Heart left ventricle (tissue), 16 donors: Measurements from ENCODE around the gene PSAPL1. TPM values are rescaled to one million over a fixed set of nuclear protein-coding genes. Genes with fewer than 3 reads are reported as not detected.

Experiments
- ATAC-seq, 4 donors: fragments of 200-7000 bp; cut with Tn5 transposase; one replicate each; pipeline ENCODE4 v1.9.1; 2020 to 2022; ENCODE audit warnings: moderate library complexity in 4 of 4, mild to moderate bottlenecking in 3 of 4, moderate number of reproducible peaks in 1 of 4
- DNase-seq, 5 donors: peaks; one replicate each; pipeline ENCODE4 v3.0.0-alpha.2; 2020
- H3K27ac ChIP-seq, 12 donors: fragments of 200-600 bp; sonication (generic) in 4 of 12; one replicate each; pipeline versions ENCODE4 v1.5.0 to v1.8.0; 2016 to 2022; ENCODE audit warnings: mild to moderate bottlenecking in 2 of 12
- H3K27me3 ChIP-seq, 9 donors: fragments of 200-600 bp; sonication (generic) in 2 of 9; one replicate each; pipeline versions ENCODE4 v1.5.1 to v1.8.0; 2016 to 2022; ENCODE audit warnings: mild to moderate bottlenecking in 3 of 9
- H3K36me3 ChIP-seq, 9 donors: fragments of 200-600 bp; sonication (generic) in 2 of 9; one replicate each; pipeline versions ENCODE4 v1.5.0 to v1.8.0; 2018 to 2022; ENCODE audit warnings: mild to moderate bottlenecking in 2 of 9
- H3K4me1 ChIP-seq, 12 donors: fragments of 200-600 bp; sonication (generic) in 4 of 12; one replicate each; pipeline versions ENCODE4 v1.5.0 to v1.8.0; 2016 to 2022; ENCODE audit warnings: mild to moderate bottlenecking in 3 of 12
- H3K4me3 ChIP-seq, 12 donors: fragments of 200-600 bp; sonication (generic) in 4 of 12; one replicate each; pipeline versions ENCODE4 v1.5.0 to v1.8.0; 2017 to 2022; ENCODE audit warnings: mild to moderate bottlenecking in 9 of 12, moderate library complexity in 4 of 12
- H3K9me3 ChIP-seq, 12 donors: fragments of 200-600 bp; sonication (generic) in 4 of 12; one replicate each; pipeline versions ENCODE4 v1.5.0 to v1.8.0; 2016 to 2022; ENCODE audit warnings: mild to moderate bottlenecking in 1 of 12
- POLR2A ChIP-seq, 2 donors: fragments of 450-650 bp; IDR thresholded peaks; one replicate each; pipeline ENCODE4 v1.6.1; 2017; ENCODE audit warnings: antibody characterized with exemption in 2 of 2, mild to moderate bottlenecking in 2 of 2, moderate library complexity in 2 of 2
- WGBS, 4 donors: extraction: QIAGEN DNeasy Blood & Tissue Kit in 2 of 4; methylation state at CpG; one replicate each; pipeline versions ENCODE4 v1.1.5 to v1.1.7; 2013 to 2018; 5-methylcytosine and 5-hydroxymethylcytosine counted together
- intact Hi-C, 10 donors: fragments of 100-400 bp; cut with DNase I; formaldehyde crosslinking; loops; one replicate each; pipeline versions ENCODE4 v1.11.1 to v1.14.2; 2022
- polyA plus RNA-seq, 2 donors: library from polyadenylated mRNA; stranded (reverse); fragments of 200-250 nt; gene quantifications; one replicate each; pipeline ENCODE4 v1.2.3, GENCODE V29; 2013
- total RNA-seq, 9 donors: library from RNA; depleted of rRNA in 2 of 9; stranded (reverse); fragments of >200 nt in 2 of 9; fragmentation: NEBNext Ultra II Directional in 3 of 9; extraction: Animal tissue kit (Norgen Biotek cat#: 25700) in 3 of 9; gene quantifications; one replicate each; pipeline versions ENCODE4 v1.1.0 to v1.2.4, GENCODE V29; 2016 to 2023
- TF ChIP-seq, protein P1 (sequence below), 12 donors: fragments of 200-600 bp; sonication (generic) in 4 of 12; IDR thresholded peaks; one replicate each; pipeline versions ENCODE4 v1.5.0 to v1.8.0; 2018 to 2022; ENCODE audit warnings: antibody characterized with exemption in 12 of 12, mild to moderate bottlenecking in 5 of 12
- donor health status: ischemic (EF 13 %, LVEDD 7.1; RV severe dilation, severe dysfunction).
- donor health status: healthy with polysubstance abuse.
- donor health status: DM: no; HTN: yes; CAD: no.
- donor health status: DM: no; HTN: no; CAD: no.
- donor health status: ischemic (EF 25% LVEDD 6.9; RV normal size, moderate dysfunction).
- donor health status: ischemic (EF 25% LVEDD 5.7; RV mildly dilated, moderate dysfunction).
- donor health status: healthy.
- donor health status: DM: yes; HTN: yes; CAD: no.
- donor health status: ischemic (EF 35%, LVEDD 5.7; RV mildly dilated, moderate dysfunction).
- donor health status: nonischemic (EF 11% LVEDD 7.7; RV severe dilation, severe dysfunction).
- donor health status: DM: yes; HTN: yes; CAD: no.
- donor health status: PGD.
- donor health status: ischemic (EF 29% LVEDD 5.4; RV normal size, mild dysfunction).
- donor health status: nonischemic (EF 23%, LVEDD 6.1; RV moderate dilation, normal function).

The PSAPL1 gene
- total and polyA plus RNA-seq, 11 donors = 0.11 TPM; not detected in 10

DNA sequence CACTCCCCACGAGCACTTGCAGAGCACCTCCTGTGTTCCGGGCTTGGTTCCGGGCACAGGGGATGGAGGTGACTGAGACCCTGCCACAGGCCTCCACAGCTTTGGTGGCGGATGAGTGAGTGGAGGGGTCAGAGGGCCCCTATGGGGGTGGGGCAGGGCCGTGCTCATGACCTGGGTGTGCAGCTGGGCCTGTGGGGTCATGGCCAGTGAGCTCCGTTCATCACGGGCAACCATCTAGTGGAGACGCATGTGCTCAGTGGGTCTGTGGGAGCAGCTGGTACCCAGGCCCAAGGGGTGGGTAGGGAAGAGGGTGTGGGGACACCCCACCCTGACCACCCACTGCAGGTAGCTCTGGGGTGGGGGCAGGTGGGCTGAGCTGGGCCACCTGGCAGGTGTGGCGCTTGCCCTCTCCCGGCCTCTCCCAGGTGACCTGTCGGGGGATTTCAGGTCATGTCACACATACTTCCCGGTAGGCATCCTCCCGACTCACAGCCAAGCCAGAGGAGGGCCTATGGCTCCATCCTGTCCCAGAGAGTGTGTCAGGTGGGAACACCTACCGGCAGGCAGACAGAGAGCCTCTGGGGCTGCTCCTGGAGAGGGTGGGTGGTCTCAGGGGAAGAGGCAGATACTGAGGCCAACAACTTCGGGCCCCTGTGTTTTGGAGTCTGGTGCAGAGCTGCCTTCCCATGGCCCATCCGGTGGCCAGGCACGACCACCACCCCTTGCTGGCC, 3.6 kb downstream of the PSAPL1 start:
- Histone ChIP-seq H3K9me3 (no peaks in the 10 kb centered on the region), H3K36me3 (no peaks in the 10 kb centered on the region), H3K27me3 (no peaks in the 10 kb centered on the region), H3K4me3 (no peak overlapping the region), H3K4me1 (peaks cover 0 to 13% (median 0%) of the 10 kb centered on the region in 12 donors), H3K27ac (no peak overlapping the region)
- WGBS, 4 donors = 80 to 93% (median 83%) methylated on average over 7 to 17 of the region's 17 CpGs
- peak in 2 of 5 donors; percentile 19 to 27 for DNase-seq
- intact Hi-C loops = no loop called here
- no peak for ATAC-seq
- TF ChIP-seq, protein P1, sequence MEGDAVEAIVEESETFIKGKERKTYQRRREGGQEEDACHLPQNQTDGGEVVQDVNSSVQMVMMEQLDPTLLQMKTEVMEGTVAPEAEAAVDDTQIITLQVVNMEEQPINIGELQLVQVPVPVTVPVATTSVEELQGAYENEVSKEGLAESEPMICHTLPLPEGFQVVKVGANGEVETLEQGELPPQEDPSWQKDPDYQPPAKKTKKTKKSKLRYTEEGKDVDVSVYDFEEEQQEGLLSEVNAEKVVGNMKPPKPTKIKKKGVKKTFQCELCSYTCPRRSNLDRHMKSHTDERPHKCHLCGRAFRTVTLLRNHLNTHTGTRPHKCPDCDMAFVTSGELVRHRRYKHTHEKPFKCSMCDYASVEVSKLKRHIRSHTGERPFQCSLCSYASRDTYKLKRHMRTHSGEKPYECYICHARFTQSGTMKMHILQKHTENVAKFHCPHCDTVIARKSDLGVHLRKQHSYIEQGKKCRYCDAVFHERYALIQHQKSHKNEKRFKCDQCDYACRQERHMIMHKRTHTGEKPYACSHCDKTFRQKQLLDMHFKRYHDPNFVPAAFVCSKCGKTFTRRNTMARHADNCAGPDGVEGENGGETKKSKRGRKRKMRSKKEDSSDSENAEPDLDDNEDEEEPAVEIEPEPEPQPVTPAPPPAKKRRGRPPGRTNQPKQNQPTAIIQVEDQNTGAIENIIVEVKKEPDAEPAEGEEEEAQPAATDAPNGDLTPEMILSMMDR (IDR thresholded peaks at IDR 0.05) = no peak
- TF ChIP-seq POLR2A (IDR thresholded peaks at IDR 0.05) = no peak

DNA sequence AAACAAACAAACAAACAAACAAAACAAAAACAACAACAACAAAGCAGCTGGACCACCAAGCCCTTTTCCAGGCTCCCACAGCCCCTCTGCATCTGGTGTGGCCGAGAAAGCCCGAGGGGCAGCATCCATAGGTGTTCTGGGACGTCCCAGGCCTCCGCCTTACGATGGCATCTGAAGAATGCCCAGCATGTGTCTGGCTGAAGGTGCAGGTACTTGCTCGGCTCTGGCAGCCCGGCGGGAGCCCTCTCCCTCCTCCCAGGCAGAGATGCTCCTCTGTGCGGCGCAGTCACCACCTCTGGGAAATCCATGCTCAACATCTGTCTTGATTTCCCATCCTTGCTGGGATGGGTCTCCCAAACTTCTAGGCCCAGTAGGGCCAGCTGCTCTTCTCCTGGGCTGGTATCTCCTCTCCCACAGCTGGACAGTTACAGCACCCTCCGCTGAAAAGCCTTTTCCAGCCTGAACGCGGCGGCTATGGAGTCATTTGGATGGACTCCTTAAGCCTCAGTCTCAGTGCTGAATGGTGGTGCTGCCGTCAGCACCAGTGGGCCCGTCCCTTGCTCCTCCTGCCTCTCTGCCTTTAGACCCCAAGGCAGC, 4.3 kb downstream of the PSAPL1 start:
- no peak for ATAC-seq
- TF ChIP-seq, protein P1 (IDR thresholded peaks at IDR 0.05) = no peak
- TF ChIP-seq POLR2A (IDR thresholded peaks at IDR 0.05) = no peak
- H3K27ac ChIP-seq = no peak overlapping the region
- no peaks in the 10 kb centered on the region for H3K36me3 ChIP-seq
- intact Hi-C loops = no loop called here
- no peaks in the 10 kb centered on the region for H3K27me3 ChIP-seq
- H3K9me3 ChIP-seq = no peaks in the 10 kb centered on the region
- peaks cover 0 to 13% (median 0%) of the 10 kb centered on the region in 12 donors for H3K4me1 ChIP-seq
- DNase-seq = peak in 2 of 5 donors; percentile 19 to 46
- H3K4me3 ChIP-seq = no peak overlapping the region
- WGBS, 4 donors = 65 to 75% (median 68%) methylated on average over 14 to 16 of the region's 16 CpGs

DNA sequence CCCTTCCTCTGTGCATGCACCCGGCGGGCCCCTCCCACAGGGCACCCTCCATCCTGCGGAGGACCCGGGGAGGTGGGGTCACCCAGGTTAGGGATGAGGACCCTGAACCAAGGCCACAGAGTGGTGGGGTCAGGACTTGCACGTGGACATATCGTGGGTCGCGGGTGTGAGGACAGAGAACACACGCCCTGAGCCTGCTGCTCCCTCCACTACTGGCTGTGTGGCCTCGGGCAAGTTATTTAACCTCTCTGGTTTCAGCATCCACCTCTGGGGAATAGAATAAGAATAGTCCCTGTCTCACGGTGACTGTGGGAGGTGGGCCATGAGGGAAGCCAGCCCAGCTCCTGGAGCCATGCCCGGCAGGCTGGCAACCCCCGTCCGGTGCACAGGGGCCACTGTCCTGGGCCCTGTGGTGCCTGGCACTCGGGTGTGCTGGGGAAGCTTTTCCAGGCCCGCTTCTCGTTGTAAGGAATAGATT, 5.1 kb downstream of the PSAPL1 start:
- H3K27me3 ChIP-seq = no peaks in the 10 kb centered on the region
- DNase-seq = peak in 2 of 5 donors; percentile 23 to 49
- peaks cover 0 to 7% (median 0%) of the 10 kb centered on the region in 12 donors for H3K4me1 ChIP-seq
- 57 to 73% (median 62%) methylated on average over 15 to 17 of the region's 17 CpGs for WGBS, 4 donors
- no peaks in the 10 kb centered on the region for H3K9me3 ChIP-seq
- no peak for ATAC-seq
- no peak for TF ChIP-seq POLR2A (IDR thresholded peaks at IDR 0.05)
- TF ChIP-seq, protein P1 (IDR thresholded peaks at IDR 0.05) = no peak
- H3K27ac ChIP-seq = no peak overlapping the region
- intact Hi-C loops = no loop called here
- H3K36me3 ChIP-seq = no peaks in the 10 kb centered on the region
- no peak overlapping the region for H3K4me3 ChIP-seq

DNA sequence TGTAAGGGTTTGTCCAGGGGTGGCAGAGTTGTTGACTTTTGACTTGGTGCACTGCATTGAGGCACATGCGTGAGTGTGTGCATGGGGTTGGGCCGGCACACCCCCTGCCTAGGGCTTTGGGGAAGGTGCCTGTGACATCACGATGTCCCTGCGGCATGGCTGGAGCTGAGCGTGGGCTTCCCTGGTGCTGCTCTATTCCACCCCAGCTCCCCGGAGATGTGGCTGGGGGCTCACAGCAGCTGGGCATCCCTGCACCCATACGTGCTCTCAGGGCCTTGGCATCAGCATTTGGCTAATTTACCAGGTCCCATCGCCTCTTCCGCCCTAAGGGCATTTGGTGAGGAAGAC, 5.7 kb downstream of the PSAPL1 start:
- no peaks in the 10 kb centered on the region for H3K9me3 ChIP-seq
- no peak overlapping the region for H3K27ac ChIP-seq
- peaks cover 0 to 5% (median 0%) of the 10 kb centered on the region in 12 donors for H3K4me1 ChIP-seq
- ATAC-seq (no peak), DNase-seq (peak in 3 of 5 donors; percentile 11 to 43 (median 11))
- no peaks in the 10 kb centered on the region for H3K27me3 ChIP-seq
- intact Hi-C loops = no loop called here
- no peak overlapping the region for H3K4me3 ChIP-seq
- WGBS, 4 donors = 83 to 90% (median 86%) methylated on average over 8 to 9 of the region's 9 CpGs
- no peaks in the 10 kb centered on the region for H3K36me3 ChIP-seq
- TF ChIP-seq POLR2A (IDR thresholded peaks at IDR 0.05) = no peak
- TF ChIP-seq, protein P1 (IDR thresholded peaks at IDR 0.05) = no peak
